GM19328 (cell line): Measurements from ENCODE around the gene FLVCR1.
"Not testable (repeated sequence)": the region's sequence is repeated elsewhere in the genome, so short reads cannot be mapped to it uniquely, and the experiment has no call there.

Experiments
- ATAC-seq: cut with Tn5 transposase; IDR thresholded peaks from one replicate; pipeline ENCODE4 v1.9.1; 2021; ENCODE audit warnings: mild to moderate bottlenecking, moderate library complexity; ENCODE audit not compliant: unreplicated experiment

Gene FLVCR1

GRCh38 chr1:212858461-212859265 lies 588 bp downstream of the FLVCR1 start:
- ATAC-seq: peak; percentile 11

DNA sequence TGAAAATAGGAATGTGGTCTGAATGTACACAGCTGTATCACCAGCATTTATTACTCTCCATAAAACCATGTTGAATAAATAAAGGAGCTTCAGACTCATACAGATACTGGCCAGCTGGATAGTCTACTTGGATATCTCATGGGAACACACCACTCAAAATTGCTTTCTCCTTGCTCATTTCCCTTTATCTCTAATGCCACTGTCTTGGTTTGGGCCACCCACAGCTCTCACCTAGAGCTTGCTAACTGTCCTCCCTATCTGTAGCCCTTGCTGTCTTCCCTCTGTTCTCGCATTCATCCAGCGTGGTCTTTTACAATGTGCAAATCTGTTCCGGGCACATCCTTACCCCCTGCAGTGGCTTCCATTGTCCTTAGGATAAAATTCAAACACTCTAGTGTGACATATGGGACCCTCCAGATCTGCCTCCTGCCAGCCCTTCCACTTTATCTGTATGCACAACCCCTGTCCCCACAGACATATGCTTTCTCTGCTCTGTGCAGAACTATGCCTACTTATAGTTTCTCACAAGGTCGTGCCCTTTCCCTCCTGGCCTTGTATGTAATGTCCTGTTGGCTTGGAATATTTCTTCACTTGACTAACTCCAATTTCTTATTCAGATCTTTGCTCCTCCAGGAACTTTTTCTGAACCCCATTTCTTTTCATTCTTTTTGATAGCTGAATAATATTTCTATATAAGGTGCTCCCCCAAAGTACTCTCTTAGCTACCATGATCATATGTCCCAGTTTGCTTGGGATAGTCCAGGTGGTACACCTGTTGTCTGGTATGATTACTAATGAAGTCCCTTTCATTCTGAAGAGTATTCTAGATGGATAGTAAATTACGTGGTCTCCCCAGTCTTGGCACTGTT lies 2.9 kb downstream of the FLVCR1 start:
- no peak for ATAC-seq

DNA sequence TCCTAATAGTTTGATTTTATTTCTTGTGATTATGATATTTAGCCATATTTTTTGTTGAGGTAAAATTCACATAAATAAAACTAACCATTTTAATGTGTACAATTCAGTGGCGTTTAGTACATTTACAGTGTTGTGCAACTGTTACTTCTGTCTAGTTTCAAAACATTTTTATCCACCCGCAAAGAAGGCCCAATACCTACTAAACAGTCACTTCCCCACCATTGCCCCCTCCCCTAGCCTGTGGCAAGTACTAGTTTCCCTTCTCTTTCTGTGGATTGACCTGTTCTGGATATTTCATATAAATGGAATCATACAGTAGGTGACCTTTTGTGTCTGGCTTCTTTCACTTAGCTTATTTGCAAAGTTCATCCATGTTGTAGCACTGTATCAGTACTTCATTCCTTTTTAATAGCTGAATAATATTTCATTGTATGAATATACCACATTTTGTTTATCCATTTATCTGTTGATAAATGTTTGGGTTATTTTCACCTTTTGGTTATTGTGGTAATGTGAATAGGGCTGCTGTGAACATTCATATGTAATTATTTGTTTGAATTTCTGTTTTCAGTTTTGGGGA lies 4.1 kb downstream of the FLVCR1 start:
- no peak for ATAC-seq

- not testable (repeated sequence) for ATAC-seq
These were observed 5.3 kb downstream of the FLVCR1 start for GRCh38 chr1:212863345-212863744.

GRCh38 chr1:212864201-212864600 lies 6.1 kb downstream of the FLVCR1 start:
- no peak for ATAC-seq

DNA sequence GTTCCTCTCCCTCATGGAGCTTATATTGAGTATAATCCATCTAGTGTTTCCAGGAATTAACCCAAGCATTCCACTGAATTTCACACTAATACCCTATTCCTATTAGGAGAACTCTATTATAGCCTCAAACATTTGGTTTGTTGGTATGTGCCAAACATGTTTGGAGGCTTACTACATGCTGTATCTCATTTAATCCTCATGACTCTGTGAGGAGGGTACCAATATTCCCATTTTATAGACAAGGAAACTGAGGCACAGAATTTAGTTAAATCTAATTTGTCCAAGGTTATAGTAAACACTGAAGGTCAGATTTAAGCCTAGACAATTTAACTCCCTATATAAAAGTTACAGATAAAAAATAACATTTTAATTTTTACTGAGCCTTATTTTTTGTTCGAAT lies 9.1 kb downstream of the FLVCR1 start:
- ATAC-seq: no peak

- no peak for ATAC-seq
These were observed 13.9 kb downstream of the FLVCR1 start for GRCh38 chr1:212871976-212872375.

DNA sequence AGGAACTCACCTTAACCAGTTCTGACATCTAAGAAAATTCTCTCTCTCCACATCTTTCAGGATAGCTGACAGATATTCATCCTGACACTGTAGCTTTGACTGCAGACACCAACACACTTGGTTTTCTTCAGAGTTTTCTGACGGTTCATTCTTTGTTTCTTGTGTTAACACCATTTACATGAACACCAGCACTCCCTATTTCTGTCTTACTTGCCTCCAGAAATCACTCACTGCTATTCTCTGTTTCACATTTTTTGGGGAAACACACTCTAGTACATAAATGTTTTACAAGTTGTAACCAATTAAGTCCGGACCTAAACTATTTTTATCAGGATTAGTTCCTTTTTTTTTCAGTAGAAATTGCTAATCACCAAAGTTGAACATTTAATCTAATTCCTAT lies 15.4 kb downstream of the FLVCR1 start:
- peak; percentile 68 for ATAC-seq

DNA sequence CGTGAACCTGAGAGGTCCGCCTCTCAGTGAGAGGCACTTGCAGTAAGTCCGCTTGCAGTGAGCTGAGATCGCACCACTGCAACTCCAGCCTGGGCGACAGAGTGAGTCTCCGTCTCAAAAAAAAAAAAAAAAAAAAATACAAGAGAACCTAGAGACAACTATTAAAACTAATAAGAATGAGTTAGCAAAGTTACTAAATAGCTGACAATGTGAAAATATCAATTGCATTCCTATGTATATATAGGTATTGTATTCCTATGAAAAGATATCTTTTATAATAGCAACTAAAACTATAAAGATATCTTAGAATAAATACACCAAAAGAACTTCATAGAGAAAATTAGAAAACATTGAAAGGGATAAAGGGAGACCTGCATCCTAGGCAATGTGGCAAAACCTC lies 20.3 kb downstream of the FLVCR1 start:
- ATAC-seq: no peak

GRCh38 chr1:212879947-212880690 lies 22.0 kb downstream of the FLVCR1 start:
- ATAC-seq: no peak

- ATAC-seq: no peak
These were observed 26.5 kb downstream of the FLVCR1 start for GRCh38 chr1:212884592-212884991.

- ATAC-seq: no peak
These were observed 34.0 kb downstream of the FLVCR1 start for GRCh38 chr1:212892108-212892507.

DNA sequence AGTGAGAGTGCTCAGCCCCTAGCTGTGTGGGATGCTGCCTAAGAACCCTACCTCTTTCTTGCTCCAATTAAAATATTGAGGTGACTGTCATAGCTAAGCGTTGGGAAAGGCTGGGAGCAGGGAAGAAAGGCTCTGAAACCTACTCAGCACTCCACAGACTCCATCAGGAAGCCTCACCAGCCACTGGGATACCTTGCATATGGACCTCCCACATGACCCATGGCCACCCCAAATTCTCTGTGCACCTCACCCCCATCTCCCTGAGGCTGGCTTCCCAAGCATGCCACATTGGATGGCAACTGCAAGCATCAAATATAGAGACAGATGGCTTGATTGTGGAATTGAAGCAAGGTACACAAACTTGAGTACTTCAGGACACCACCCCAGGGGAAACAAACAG lies 41.8 kb downstream of the FLVCR1 start:
- no peak for ATAC-seq

GRCh38 chr1:212901290-212901689 lies 43.2 kb downstream of the FLVCR1 start:
- ATAC-seq: no peak

DNA sequence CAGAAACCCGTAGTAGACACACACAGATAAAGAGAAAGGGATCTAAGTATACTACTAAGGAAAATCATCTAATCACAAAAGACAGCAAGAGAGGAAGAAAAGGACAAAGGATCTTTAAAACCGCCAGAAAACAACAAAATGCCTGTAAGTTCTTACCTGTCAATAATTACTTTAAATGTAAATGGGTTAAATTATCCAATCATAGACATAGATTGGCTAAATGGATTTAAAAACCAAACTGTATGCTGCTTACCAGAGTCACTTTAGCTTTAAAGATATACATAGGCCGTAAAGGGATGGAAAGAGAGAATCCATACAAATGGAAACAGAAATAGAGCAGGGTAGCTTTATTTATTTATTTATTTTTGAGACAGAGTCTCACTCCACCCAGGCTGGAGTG lies 44.0 kb downstream of the FLVCR1 start:
- no peak for ATAC-seq

DNA sequence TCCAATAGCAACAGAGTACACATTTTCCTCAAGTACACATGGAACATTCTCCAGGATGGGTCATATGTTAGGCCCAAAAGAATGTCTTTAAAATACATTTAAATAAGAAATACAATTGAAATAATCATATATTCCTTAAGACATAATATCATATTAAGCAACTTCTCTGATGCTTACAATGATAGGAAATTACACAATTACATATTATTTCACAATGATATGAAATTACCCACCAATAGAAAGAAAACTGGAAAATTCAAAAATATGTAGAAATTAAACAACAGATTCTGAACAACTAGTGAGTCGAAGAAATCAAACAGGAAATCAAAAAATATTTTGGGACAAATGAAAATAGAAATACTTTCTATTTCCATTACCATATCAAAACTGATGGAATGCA lies 45.6 kb downstream of the FLVCR1 start:
- ATAC-seq: no peak

DNA sequence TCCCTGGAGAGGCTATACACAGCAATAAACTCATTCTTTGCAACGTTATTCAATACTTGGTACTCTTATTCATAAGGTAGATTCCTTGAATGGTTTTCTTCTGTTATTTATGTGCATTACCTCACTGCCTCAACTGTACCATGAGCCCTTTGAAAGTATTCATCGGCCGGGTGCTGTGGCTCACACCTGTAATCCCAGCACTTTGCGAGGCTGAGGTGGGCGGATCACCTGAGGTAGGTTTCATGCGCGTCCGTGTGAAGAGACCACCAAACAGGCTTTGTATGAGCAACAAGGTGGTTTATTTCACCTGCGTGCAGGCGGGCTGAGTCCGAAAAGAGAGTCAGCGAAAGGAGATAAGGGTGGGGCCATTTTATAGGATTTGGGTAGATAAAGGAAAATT lies 50.0 kb downstream of the FLVCR1 start:
- ATAC-seq: not testable (repeated sequence)

DNA sequence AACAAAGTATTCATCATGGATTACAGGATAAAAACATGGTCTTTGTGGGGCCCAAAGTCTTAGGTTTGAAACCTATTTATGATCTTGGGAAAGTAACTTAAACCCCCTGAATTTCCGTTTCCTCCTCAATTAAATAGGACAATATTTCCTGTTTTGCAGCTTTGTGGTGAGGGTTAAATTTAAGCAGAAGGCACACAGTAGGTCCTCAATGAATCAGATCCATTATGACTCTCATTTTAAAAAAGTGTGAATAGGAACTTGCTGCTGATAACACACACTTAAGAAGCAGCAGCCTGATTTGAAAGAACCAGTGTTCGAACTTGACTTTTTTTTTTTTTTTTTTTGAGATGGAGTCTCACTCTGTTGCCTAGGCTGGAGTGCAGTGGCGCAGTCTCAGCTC lies 50.9 kb downstream of the FLVCR1 start:
- no peak for ATAC-seq

DNA sequence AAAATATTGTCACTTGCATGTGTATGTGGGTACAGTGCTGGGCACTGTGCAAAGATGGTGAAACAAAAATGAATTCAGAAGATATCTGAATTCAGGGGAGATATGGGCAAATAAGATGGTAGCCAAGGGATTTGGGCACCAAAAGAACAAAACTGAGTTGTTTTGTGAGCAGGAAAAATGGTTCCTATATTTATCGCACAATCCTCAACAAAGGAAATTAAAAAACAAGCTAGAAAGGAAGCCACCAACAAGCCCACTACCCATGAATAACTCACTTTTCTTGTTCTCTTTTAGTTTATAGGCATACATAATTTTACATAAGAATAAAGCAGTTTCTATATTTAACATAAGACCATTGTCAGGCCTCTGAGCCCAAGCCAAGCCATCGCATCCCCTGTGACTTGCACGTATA lies 51.6 kb downstream of the FLVCR1 start:
- no peak for ATAC-seq

DNA sequence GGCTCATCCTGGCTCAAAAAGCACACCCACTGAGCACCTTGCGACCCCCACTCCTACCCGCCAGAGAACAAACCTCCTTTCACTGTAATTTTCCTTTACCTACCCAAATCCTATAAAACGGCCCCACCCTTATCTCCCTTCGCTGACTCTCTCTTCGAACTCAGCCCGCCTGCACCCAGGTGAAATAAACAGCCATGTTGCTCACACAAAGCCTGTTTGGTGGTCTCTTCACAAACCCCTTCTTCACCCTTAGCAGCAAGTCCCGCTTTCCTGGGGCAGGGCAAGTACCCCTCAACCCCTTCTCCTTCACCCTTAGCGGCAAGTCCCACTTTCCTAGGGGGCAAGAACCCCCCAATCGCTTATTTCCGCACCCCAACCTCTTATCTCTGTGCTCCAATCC lies 52.1 kb downstream of the FLVCR1 start:
- ATAC-seq: not testable (repeated sequence)

DNA sequence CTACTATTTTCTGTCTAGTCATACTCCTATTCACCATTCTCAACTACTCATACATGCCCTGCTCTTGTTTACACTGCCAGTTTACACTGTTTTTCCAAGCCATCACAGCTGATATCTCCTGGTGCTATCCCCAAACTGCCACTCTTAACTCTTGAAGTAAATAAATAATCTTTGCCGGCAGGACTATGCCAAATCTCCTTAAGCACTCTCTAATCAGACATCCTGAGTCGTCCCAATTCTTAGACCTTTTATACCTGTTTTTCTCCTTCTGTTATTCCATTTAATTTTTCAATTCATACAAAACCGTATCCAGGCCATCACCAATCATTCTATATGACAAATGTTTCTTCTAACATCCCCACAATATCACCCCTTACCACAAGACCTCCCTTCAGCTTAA lies 55.6 kb downstream of the FLVCR1 start:
- not testable (repeated sequence) for ATAC-seq
